ENCODE data around the gene CMPK1.

GRCh38 chr1:47295579-47295978 is 38.0 kb upstream of the CMPK1 start:
- no peak for TF ChIP-seq CTCF (IDR thresholded peaks at IDR 0.05; ENCODE audit: poor library complexity, severe bottlenecking)
- TF ChIP-seq POLR2AphosphoS5 (IDR thresholded peaks at IDR 0.05): no peak
- no peak for TF ChIP-seq RAD21 (conservative IDR thresholded peaks at IDR 0.05)
- TF ChIP-seq EZH2 (IDR thresholded peaks at IDR 0.05; ENCODE audit: borderline replicate concordance, insufficient read depth, low read length, poor library complexity, severe bottlenecking): no peak
- no peak for TF ChIP-seq SMC3 (conservative IDR thresholded peaks at IDR 0.05; ENCODE audit: poor library complexity)
- TF ChIP-seq TAF1 (IDR thresholded peaks at IDR 0.05; ENCODE audit: low read depth): no peak
